Measurements from ENCODE around the gene MASP1. TPM values are rescaled to one million over a fixed set of nuclear protein-coding genes. Genes with fewer than 3 reads are reported as not detected.

Gene MASP1, protein sequence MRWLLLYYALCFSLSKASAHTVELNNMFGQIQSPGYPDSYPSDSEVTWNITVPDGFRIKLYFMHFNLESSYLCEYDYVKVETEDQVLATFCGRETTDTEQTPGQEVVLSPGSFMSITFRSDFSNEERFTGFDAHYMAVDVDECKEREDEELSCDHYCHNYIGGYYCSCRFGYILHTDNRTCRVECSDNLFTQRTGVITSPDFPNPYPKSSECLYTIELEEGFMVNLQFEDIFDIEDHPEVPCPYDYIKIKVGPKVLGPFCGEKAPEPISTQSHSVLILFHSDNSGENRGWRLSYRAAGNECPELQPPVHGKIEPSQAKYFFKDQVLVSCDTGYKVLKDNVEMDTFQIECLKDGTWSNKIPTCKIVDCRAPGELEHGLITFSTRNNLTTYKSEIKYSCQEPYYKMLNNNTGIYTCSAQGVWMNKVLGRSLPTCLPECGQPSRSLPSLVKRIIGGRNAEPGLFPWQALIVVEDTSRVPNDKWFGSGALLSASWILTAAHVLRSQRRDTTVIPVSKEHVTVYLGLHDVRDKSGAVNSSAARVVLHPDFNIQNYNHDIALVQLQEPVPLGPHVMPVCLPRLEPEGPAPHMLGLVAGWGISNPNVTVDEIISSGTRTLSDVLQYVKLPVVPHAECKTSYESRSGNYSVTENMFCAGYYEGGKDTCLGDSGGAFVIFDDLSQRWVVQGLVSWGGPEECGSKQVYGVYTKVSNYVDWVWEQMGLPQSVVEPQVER
- polyA plus RNA-seq (2013), result 0.05 and 0.08 TPM in 2 replicates

DNA sequence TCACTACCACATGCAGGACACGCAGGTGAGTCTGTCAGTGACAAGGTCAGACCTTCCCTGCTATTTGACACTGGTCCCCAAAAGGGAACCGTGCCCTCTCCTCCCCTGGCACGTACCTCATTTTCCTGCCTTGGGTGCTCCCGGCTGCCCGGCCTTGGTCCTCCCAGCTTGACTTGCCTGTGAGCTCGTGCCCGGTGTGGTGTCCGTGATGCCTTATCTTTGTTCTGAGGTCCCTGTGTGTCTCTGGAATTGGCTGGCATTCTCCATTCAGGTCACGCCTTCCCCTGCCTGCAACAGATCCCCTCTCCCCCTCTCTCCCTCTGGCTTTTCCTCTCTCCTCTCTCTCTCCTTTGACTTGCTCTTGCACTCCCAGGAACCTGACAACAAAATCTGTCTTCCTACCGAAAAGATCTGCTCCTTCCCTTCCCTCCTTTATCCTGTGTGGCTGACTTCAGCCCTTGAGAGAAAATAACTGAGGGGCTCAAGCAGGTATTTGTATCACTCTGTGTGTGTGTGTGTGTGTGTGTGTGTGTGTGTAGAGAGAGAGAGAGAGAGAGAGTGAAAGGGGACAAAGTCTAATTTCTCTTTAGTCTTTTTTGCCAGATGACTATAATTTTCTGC is at the start of gene MASP1:
Gene MASP1 (minus strand): TSS at position 226 of the 621 bp plus-strand sequence. CDS start 105 bp downstream, at position 121.
- H3K14ac ChIP-seq (ENCODE audit: low read length), result no peak within 1 kb of the TSS
- no peaks in the 10 kb centered on the region for H3K9me3 ChIP-seq (ENCODE audit: insufficient read depth, low read depth, low read length)
- H4K12ac ChIP-seq (ENCODE audit: low read depth, low read length), result no peak within 1 kb of the TSS
- H4K8ac ChIP-seq (ENCODE audit: low read depth, low read length), result no peak within 1 kb of the TSS
- peaks cover 0 to 6% of the 10 kb centered on the region in 2 experiments for H3K4me1 ChIP-seq (ENCODE audit: control insufficient read depth in 1 of 2, insufficient read depth in 2 of 2, low read length in 2 of 2)
- no peak within 1 kb of the TSS for H2BK120ac ChIP-seq (ENCODE audit: insufficient read depth, low read length, poor library complexity)
- no peak within 1 kb of the TSS for H2BK12ac ChIP-seq (ENCODE audit: low read length)
- H3K4ac ChIP-seq (ENCODE audit: low read depth, low read length), result no peak within 1 kb of the TSS
- no peak within 1 kb of the TSS for H2BK5ac ChIP-seq (ENCODE audit: low read depth, low read length, poor library complexity)
- no peak for DNase-seq
- H2AK5ac ChIP-seq (ENCODE audit: low read length), result no peak within 1 kb of the TSS
- no peak within 1 kb of the TSS for H3K18ac ChIP-seq (ENCODE audit: low read length)
- no peaks in the 10 kb centered on the region for H3K79me1 ChIP-seq (ENCODE audit: low read length)
- no peak within 1 kb of the TSS for H2AFZ ChIP-seq (ENCODE audit: insufficient read depth, low read length, poor library complexity)
- no peak within 1 kb of the TSS for H3K23ac ChIP-seq (ENCODE audit: low read length)
- no CpG with 5 or more reads among the region's 10 CpGs for WGBS (ENCODE audit: extremely low coverage, insufficient coverage, insufficient read length)
- H3K4me2 ChIP-seq (ENCODE audit: low read length), result peak within 1 kb of the TSS; percentile 44
- H4K91ac ChIP-seq (ENCODE audit: low read depth, low read length), result no peak within 1 kb of the TSS
- no peaks in the 10 kb centered on the region for H3K27me3 ChIP-seq (ENCODE audit: insufficient read depth, low read length)
- H3K9ac ChIP-seq (ENCODE audit: low read length), result no peak within 1 kb of the TSS
- no peaks in the 10 kb centered on the region for H3K36me3 ChIP-seq (ENCODE audit: control insufficient read depth in 1 of 2, insufficient read depth in 2 of 2, low read length in 2 of 2)
- H3K79me2 ChIP-seq (ENCODE audit: control insufficient read depth, insufficient read depth, low read length, poor library complexity), result no peaks in the 10 kb centered on the region
- no peak within 1 kb of the TSS for H3K4me3 ChIP-seq (ENCODE audit: low read depth, low read length)
- no peak within 1 kb of the TSS for H3K27ac ChIP-seq (ENCODE audit: low read depth, low read length)

DNA sequence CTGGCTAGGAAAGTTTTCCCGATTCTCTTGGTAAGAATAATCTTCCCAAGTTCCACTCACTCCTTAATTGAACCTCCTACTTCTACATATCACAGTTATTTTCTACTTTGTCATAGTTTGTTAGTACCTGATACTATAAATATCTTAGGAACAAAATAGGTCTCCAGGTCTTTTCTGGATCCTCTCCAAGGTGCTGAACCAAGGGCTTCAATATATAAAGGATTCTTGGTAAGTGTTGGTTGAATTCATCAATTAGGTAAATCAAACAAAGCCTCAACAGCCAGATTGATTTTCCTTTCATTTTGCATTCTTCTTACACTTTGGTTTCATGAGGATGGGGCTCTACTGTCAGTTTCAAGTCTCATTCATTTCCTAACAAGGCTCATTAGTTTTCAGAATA is 49.0 kb upstream of the MASP1 start:
- H3K79me2 ChIP-seq (ENCODE audit: control insufficient read depth, insufficient read depth, low read length, poor library complexity), result no peaks in the 10 kb centered on the region
- no CpG with 5 or more reads among the region's 1 CpG for WGBS (ENCODE audit: extremely low coverage, insufficient coverage, insufficient read length)
- no peak overlapping the region for H3K9ac ChIP-seq (ENCODE audit: low read length)
- H3K27ac ChIP-seq (ENCODE audit: low read depth, low read length), result no peak overlapping the region
- no peak overlapping the region for H4K12ac ChIP-seq (ENCODE audit: low read depth, low read length)
- H3K18ac ChIP-seq (ENCODE audit: low read length), result no peak overlapping the region
- H3K9me3 ChIP-seq (ENCODE audit: insufficient read depth, low read depth, low read length), result no peaks in the 10 kb centered on the region
- no peak overlapping the region for H3K4me3 ChIP-seq (ENCODE audit: low read depth, low read length)
- H3K23ac ChIP-seq (ENCODE audit: low read length), result no peak overlapping the region
- no peaks in the 10 kb centered on the region for H3K27me3 ChIP-seq (ENCODE audit: insufficient read depth, low read length)
- no peak for DNase-seq
- no peak overlapping the region for H2BK5ac ChIP-seq (ENCODE audit: low read depth, low read length, poor library complexity)
- no peak overlapping the region for H4K8ac ChIP-seq (ENCODE audit: low read depth, low read length)
- H2BK120ac ChIP-seq (ENCODE audit: insufficient read depth, low read length, poor library complexity), result no peak overlapping the region
- H2BK12ac ChIP-seq (ENCODE audit: low read length), result no peak overlapping the region
- H3K4ac ChIP-seq (ENCODE audit: low read depth, low read length), result no peak overlapping the region
- H2AK5ac ChIP-seq (ENCODE audit: low read length), result no peak overlapping the region
- H3K4me2 ChIP-seq (ENCODE audit: low read length), result no peak overlapping the region
- H4K91ac ChIP-seq (ENCODE audit: low read depth, low read length), result no peak overlapping the region
- no peaks in the 10 kb centered on the region for H3K4me1 ChIP-seq (ENCODE audit: control insufficient read depth in 1 of 2, insufficient read depth in 2 of 2, low read length in 2 of 2)
- H3K79me1 ChIP-seq (ENCODE audit: low read length), result peaks cover 1% of the 10 kb centered on the region
- H3K14ac ChIP-seq (ENCODE audit: low read length), result no peak overlapping the region
- H2AFZ ChIP-seq (ENCODE audit: insufficient read depth, low read length, poor library complexity), result no peak overlapping the region
- no peaks in the 10 kb centered on the region for H3K36me3 ChIP-seq (ENCODE audit: control insufficient read depth in 1 of 2, insufficient read depth in 2 of 2, low read length in 2 of 2)

DNA sequence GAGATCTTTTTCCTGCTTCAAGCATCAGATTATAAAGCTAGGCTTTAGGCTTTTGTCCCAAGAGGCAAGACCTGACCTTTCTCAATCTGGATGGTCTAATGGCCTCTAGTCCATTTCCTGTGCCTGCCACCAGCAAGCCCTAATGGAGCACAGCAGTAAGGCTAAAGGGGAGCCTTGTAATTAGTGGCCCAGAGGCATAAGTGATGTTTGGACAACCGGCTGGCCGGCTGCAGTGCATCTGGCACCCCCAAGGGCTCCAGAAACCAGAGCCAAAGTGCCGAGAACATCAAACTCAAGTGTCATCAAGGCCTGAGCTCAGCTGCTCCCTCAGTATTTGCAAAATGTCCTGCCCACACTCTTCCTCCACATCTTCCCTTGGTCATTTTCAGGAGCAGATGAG is 44.8 kb upstream of the MASP1 start:
- Histone ChIP-seq H4K12ac (ENCODE audit: low read depth, low read length) (no peak overlapping the region), H4K8ac (ENCODE audit: low read depth, low read length) (no peak overlapping the region), H2BK12ac (ENCODE audit: low read length) (no peak overlapping the region), H3K79me2 (ENCODE audit: control insufficient read depth, insufficient read depth, low read length, poor library complexity) (no peaks in the 10 kb centered on the region), H3K4me3 (ENCODE audit: low read depth, low read length) (no peak overlapping the region), H3K4ac (ENCODE audit: low read depth, low read length) (no peak overlapping the region), H3K4me2 (ENCODE audit: low read length) (no peak overlapping the region), H3K9ac (ENCODE audit: low read length) (no peak overlapping the region), H3K4me1 (ENCODE audit: control insufficient read depth in 1 of 2, insufficient read depth in 2 of 2, low read length in 2 of 2) (peaks cover 0 to 4% of the 10 kb centered on the region in 2 experiments), H2BK120ac (ENCODE audit: insufficient read depth, low read length, poor library complexity) (no peak overlapping the region), H4K91ac (ENCODE audit: low read depth, low read length) (no peak overlapping the region), H2AFZ (ENCODE audit: insufficient read depth, low read length, poor library complexity) (no peak overlapping the region), H3K23ac (ENCODE audit: low read length) (no peak overlapping the region), H2AK5ac (ENCODE audit: low read length) (no peak overlapping the region), H3K9me3 (ENCODE audit: insufficient read depth, low read depth, low read length) (no peaks in the 10 kb centered on the region), H3K27me3 (ENCODE audit: insufficient read depth, low read length) (no peaks in the 10 kb centered on the region), H3K36me3 (ENCODE audit: control insufficient read depth in 1 of 2, insufficient read depth in 2 of 2, low read length in 2 of 2) (no peaks in the 10 kb centered on the region), H3K79me1 (ENCODE audit: low read length) (no peaks in the 10 kb centered on the region), H3K14ac (ENCODE audit: low read length) (no peak overlapping the region), H3K18ac (ENCODE audit: low read length) (no peak overlapping the region), H3K27ac (ENCODE audit: low read depth, low read length) (no peak overlapping the region), H2BK5ac (ENCODE audit: low read depth, low read length, poor library complexity) (no peak overlapping the region)
- DNase-seq, result no peak
- WGBS (ENCODE audit: extremely low coverage, insufficient coverage, insufficient read length), result no CpG with 5 or more reads among the region's 3 CpGs

DNA sequence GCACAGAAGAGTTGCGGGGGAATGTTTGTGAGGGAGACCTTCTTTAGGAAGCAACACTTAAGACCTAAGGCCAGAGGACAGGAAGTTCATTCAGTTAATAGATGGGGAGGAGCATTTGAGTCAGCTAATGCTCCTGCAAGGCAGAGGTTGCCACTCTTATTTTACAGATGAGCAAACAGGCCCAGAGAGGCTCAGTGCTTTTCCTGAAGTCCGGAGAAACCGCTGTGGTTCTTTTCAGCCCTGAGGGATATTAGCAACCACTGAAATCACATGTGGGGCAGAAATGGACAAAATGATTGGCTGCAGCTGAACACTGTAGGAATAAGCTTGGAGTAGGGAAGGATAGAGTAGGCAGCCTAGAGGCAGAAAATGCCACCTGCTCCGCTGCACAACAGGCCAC is 43.4 kb upstream of the MASP1 start:
- Histone ChIP-seq H3K9ac (ENCODE audit: low read length) (no peak overlapping the region), H2BK12ac (ENCODE audit: low read length) (no peak overlapping the region), H3K4me3 (ENCODE audit: low read depth, low read length) (no peak overlapping the region), H2BK120ac (ENCODE audit: insufficient read depth, low read length, poor library complexity) (no peak overlapping the region), H3K79me1 (ENCODE audit: low read length) (no peaks in the 10 kb centered on the region), H4K8ac (ENCODE audit: low read depth, low read length) (no peak overlapping the region), H3K79me2 (ENCODE audit: control insufficient read depth, insufficient read depth, low read length, poor library complexity) (no peaks in the 10 kb centered on the region), H2AFZ (ENCODE audit: insufficient read depth, low read length, poor library complexity) (no peak overlapping the region), H3K14ac (ENCODE audit: low read length) (no peak overlapping the region), H3K9me3 (ENCODE audit: insufficient read depth, low read depth, low read length) (no peaks in the 10 kb centered on the region), H3K23ac (ENCODE audit: low read length) (no peak overlapping the region), H3K27ac (ENCODE audit: low read depth, low read length) (no peak overlapping the region), H4K12ac (ENCODE audit: low read depth, low read length) (no peak overlapping the region), H3K4ac (ENCODE audit: low read depth, low read length) (no peak overlapping the region), H4K91ac (ENCODE audit: low read depth, low read length) (no peak overlapping the region), H3K27me3 (ENCODE audit: insufficient read depth, low read length) (no peaks in the 10 kb centered on the region), H3K36me3 (ENCODE audit: control insufficient read depth in 1 of 2, insufficient read depth in 2 of 2, low read length in 2 of 2) (no peaks in the 10 kb centered on the region), H2BK5ac (ENCODE audit: low read depth, low read length, poor library complexity) (no peak overlapping the region), H2AK5ac (ENCODE audit: low read length) (no peak overlapping the region), H3K18ac (ENCODE audit: low read length) (no peak overlapping the region), H3K4me2 (ENCODE audit: low read length) (no peak overlapping the region), H3K4me1 (ENCODE audit: control insufficient read depth in 1 of 2, insufficient read depth in 2 of 2, low read length in 2 of 2) (peaks cover 0 to 4% of the 10 kb centered on the region in 2 experiments)
- no peak for DNase-seq
- WGBS (ENCODE audit: extremely low coverage, insufficient coverage, insufficient read length), result no CpG with 5 or more reads among the region's 4 CpGs
